Esophagus squamous epithelium (tissue), 5 donors: ENCODE data around the gene C16orf78. TPM values are rescaled to one million over a fixed set of nuclear protein-coding genes. Genes with fewer than 3 reads are reported as not detected.

Experiments
- DNase-seq: peaks from one replicate; lab custom pipeline; 2025; lab: John Stamatoyannopoulos, UW
- H3K27ac ChIP-seq, 4 donors: fragments of 200-600 bp; sonication (generic); one replicate each; pipeline ENCODE4 v1.5.1; 2016 to 2019; ENCODE audit warnings: mild to moderate bottlenecking in 1 of 4
- H3K27me3 ChIP-seq, 4 donors: fragments of 200-600 bp; sonication (generic); 1 replicate in 3 of 4; 2 replicates in 1 of 4; pipeline versions ENCODE4 v1.5.1 to v1.6.0; 2017 to 2021; ENCODE audit warnings: antibody characterized with exemption in 1 of 4
- H3K36me3 ChIP-seq, 3 donors: fragments of 200-600 bp; sonication (generic); one replicate each; pipeline ENCODE4 v1.5.1; 2016 to 2019
- H3K4me1 ChIP-seq, 3 donors: fragments of 200-600 bp; sonication (generic); one replicate each; pipeline ENCODE4 v1.5.1; 2017 to 2019
- H3K4me3 ChIP-seq, 4 donors: fragments of 200-600 bp; sonication (generic); 1 replicate in 3 of 4; 2 replicates in 1 of 4; pipeline ENCODE4 v1.5.1; 2016 to 2019; ENCODE audit warnings: mild to moderate bottlenecking in 2 of 4, moderate library complexity in 1 of 4
- H3K9me3 ChIP-seq, 3 donors: fragments of 200-600 bp; sonication (generic); one replicate each; pipeline ENCODE4 v1.5.1; 2016 to 2019
- CTCF ChIP-seq, 6 experiments: fragments of 450-650 bp in 4 of 6; fragments of 200-600 bp in 2 of 6; sonication (generic) in 2 of 6; IDR thresholded peaks; one replicate each; pipeline ENCODE4 v1.5.1; 2016 to 2019; ENCODE audit warnings: antibody characterized with exemption in 6 of 6, mild to moderate bottlenecking in 4 of 6, moderate library complexity in 4 of 6
- POLR2A ChIP-seq, 4 donors: fragments of 450-650 bp; IDR thresholded peaks; one replicate each; pipeline ENCODE4 v1.6.1; 2017; ENCODE audit warnings: antibody characterized with exemption in 4 of 4, mild to moderate bottlenecking in 4 of 4, moderate library complexity in 3 of 4
- WGBS, 2 donors: methylation state at CpG; one replicate each; pipeline ENCODE4 v1.1.5; 2018; 5-methylcytosine and 5-hydroxymethylcytosine counted together
- intact Hi-C: fragments of 100-400 bp; cut with DNase I; formaldehyde crosslinking; loops from one replicate; pipeline ENCODE4 v1.15.0; 2022
- total RNA-seq, 4 donors: library from RNA; depleted of rRNA; stranded (reverse); fragments of >200 nt; gene quantifications; one replicate each; pipeline ENCODE4 v1.1.0, GENCODE V29; 2016
- donor health status: DM: yes; HTN: yes; CAD: no.

C16orf78 gene
- total RNA-seq, 4 donors from 2014 or later: not detected

- 78 to 88% methylated on average over 6 of the region's 6 CpGs for WGBS, 2 donors
- no peak overlapping the region for H3K4me3 ChIP-seq
- no peaks in the 10 kb centered on the region for H3K36me3 ChIP-seq
- no peak overlapping the region for H3K27ac ChIP-seq
- H3K27me3 ChIP-seq: peaks cover 0 to 5% (median 0%) of the 10 kb centered on the region in 4 donors
- intact Hi-C loops: no loop called here
- no peaks in the 10 kb centered on the region for H3K4me1 ChIP-seq
- DNase-seq: no peak
- no peaks in the 10 kb centered on the region for H3K9me3 ChIP-seq
- no peak for TF ChIP-seq CTCF (IDR thresholded peaks at IDR 0.05)
- no peak for TF ChIP-seq POLR2A (IDR thresholded peaks at IDR 0.05)
These were observed 61.1 kb downstream of the C16orf78 start for GRCh38 chr16:49434733-49435132.

- peaks cover 0 to 9% (median 0%) of the 10 kb centered on the region in 4 donors for H3K27me3 ChIP-seq
- H3K27ac ChIP-seq: no peak overlapping the region
- peaks cover 0 to 10% (median 0%) of the 10 kb centered on the region in 3 donors for H3K4me1 ChIP-seq
- TF ChIP-seq POLR2A (IDR thresholded peaks at IDR 0.05) (no peak), CTCF (IDR thresholded peaks at IDR 0.05) (no peak)
- no peaks in the 10 kb centered on the region for H3K36me3 ChIP-seq
- no peak overlapping the region for H3K4me3 ChIP-seq
- intact Hi-C loops: no loop called here
- DNase-seq: no peak
- no peaks in the 10 kb centered on the region for H3K9me3 ChIP-seq
- 67 to 70% methylated on average over 7 of the region's 7 CpGs for WGBS, 2 donors
These were observed 62.6 kb downstream of the C16orf78 start for GRCh38 chr16:49436181-49436580.

- Histone ChIP-seq H3K4me3 (no peak overlapping the region), H3K27me3 (peaks cover 0 to 9% (median 0%) of the 10 kb centered on the region in 4 donors), H3K27ac (no peak overlapping the region), H3K9me3 (no peaks in the 10 kb centered on the region), H3K4me1 (peaks cover 0 to 20% (median 0%) of the 10 kb centered on the region in 3 donors), H3K36me3 (no peaks in the 10 kb centered on the region)
- TF ChIP-seq CTCF (IDR thresholded peaks at IDR 0.05) (no peak), POLR2A (IDR thresholded peaks at IDR 0.05) (no peak)
- intact Hi-C loops: no loop called here
- WGBS, 2 donors: 51 to 68% methylated on average over 5 of the region's 5 CpGs
- DNase-seq: no peak
These were observed 63.7 kb downstream of the C16orf78 start for GRCh38 chr16:49437344-49437743.

- DNase-seq: no peak
- WGBS, 2 donors: 55 to 76% methylated on average over 6 to 7 of the region's 7 CpGs
- intact Hi-C loops: no loop called here
- Histone ChIP-seq H3K4me3 (no peak overlapping the region), H3K9me3 (no peaks in the 10 kb centered on the region), H3K4me1 (peaks cover 0 to 20% (median 0%) of the 10 kb centered on the region in 3 donors), H3K27ac (no peak overlapping the region), H3K36me3 (no peaks in the 10 kb centered on the region), H3K27me3 (peaks cover 0 to 11% (median 0%) of the 10 kb centered on the region in 4 donors)
- no peak for TF ChIP-seq POLR2A (IDR thresholded peaks at IDR 0.05)
- TF ChIP-seq CTCF (IDR thresholded peaks at IDR 0.05): no peak
These were observed 65.4 kb downstream of the C16orf78 start for GRCh38 chr16:49439050-49439449.

- H3K27me3 ChIP-seq: peaks cover 0 to 11% (median 0%) of the 10 kb centered on the region in 4 donors
- H3K4me1 ChIP-seq: peaks cover 0 to 20% (median 0%) of the 10 kb centered on the region in 3 donors
- 83 to 84% methylated on average over 3 to 4 of the region's 4 CpGs for WGBS, 2 donors
- intact Hi-C loops: no loop called here
- DNase-seq: no peak
- H3K36me3 ChIP-seq: no peaks in the 10 kb centered on the region
- TF ChIP-seq POLR2A (IDR thresholded peaks at IDR 0.05) (no peak), CTCF (IDR thresholded peaks at IDR 0.05) (no peak)
- no peak overlapping the region for H3K4me3 ChIP-seq
- no peaks in the 10 kb centered on the region for H3K9me3 ChIP-seq
- no peak overlapping the region for H3K27ac ChIP-seq
These were observed 66.1 kb downstream of the C16orf78 start for GRCh38 chr16:49439676-49440075.
